MM.1S (cell line): ENCODE results near the gene FBXL7.

Source experiments
- DNase-seq: peaks from one replicate; pipeline ENCODE4 v3.0.0-alpha.2; 2015
- H2AFZ ChIP-seq: fragments of 300-600 bp; sonication (generic); 2 replicates; pipeline ENCODE4 v1.6.0; 2016; ENCODE audit warnings: antibody characterized with exemption, low read length
- H3F3A ChIP-seq: fragments of 300-600 bp; sonication (generic); 2 replicates; pipeline ENCODE4 v1.6.1; 2016; ENCODE audit warnings: mild to moderate bottlenecking, antibody characterized with exemption, low read length, moderate library complexity, mixed read lengths; ENCODE audit not compliant: insufficient read depth
- H3K27ac ChIP-seq: fragments of 300-600 bp; sonication (generic); 2 replicates; pipeline ENCODE4 v1.5.1; 2016; ENCODE audit warnings: mild to moderate bottlenecking, low read length
- H3K27me3 ChIP-seq: fragments of 300-600 bp; sonication (generic); replicated peaks from 2 replicates; pipeline ENCODE4 v1.6.0; 2016; ENCODE audit warnings: low read length; ENCODE audit not compliant: insufficient read depth
- H3K36me3 ChIP-seq: fragments of 300-600 bp; sonication (generic); replicated peaks from 2 replicates; pipeline ENCODE4 v1.6.1; 2016; ENCODE audit warnings: mild to moderate bottlenecking, low read length, mixed read lengths; ENCODE audit not compliant: insufficient read depth
- H3K4me1 ChIP-seq: fragments of 300-600 bp; sonication (generic); 2 replicates; pipeline ENCODE4 v1.6.1; 2016; ENCODE audit warnings: low read length, mixed read lengths
- H3K4me2 ChIP-seq: fragments of 300-600 bp; sonication (generic); 2 replicates; pipeline ENCODE4 v1.6.0; 2016; ENCODE audit warnings: low read depth, low read length
- H3K4me3 ChIP-seq: fragments of 300-600 bp; sonication (generic); 2 replicates; pipeline ENCODE4 v1.5.1; 2016; ENCODE audit warnings: low read length, mixed read lengths
- H3K79me2 ChIP-seq: fragments of 300-600 bp; sonication (generic); 2 replicates; pipeline ENCODE4 v1.6.1; 2016; ENCODE audit warnings: mixed run types, low read length, mixed read lengths
- H3K9ac ChIP-seq: fragments of 300-600 bp; sonication (generic); 2 replicates; pipeline ENCODE4 v1.6.1; 2016; ENCODE audit warnings: low read length, mixed read lengths
- H3K9me2 ChIP-seq: fragments of 300-600 bp; sonication (generic); replicated peaks from 2 replicates; pipeline ENCODE4 v1.6.1; 2016; ENCODE audit warnings: mild to moderate bottlenecking, low read length, mixed read lengths; ENCODE audit not compliant: insufficient read depth
- H3K9me3 ChIP-seq: fragments of 300-600 bp; sonication (generic); replicated peaks from 2 replicates; pipeline ENCODE4 v1.6.1; 2016; ENCODE audit warnings: mild to moderate bottlenecking, low read length, mixed read lengths; ENCODE audit not compliant: insufficient read depth
- H4K20me1 ChIP-seq: fragments of 300-600 bp; sonication (generic); 2 replicates; pipeline ENCODE4 v1.6.1; 2016; ENCODE audit warnings: mild to moderate bottlenecking, low read length, moderate library complexity, mixed read lengths; ENCODE audit not compliant: insufficient read depth
- EZH2 ChIP-seq: fragments of 300-600 bp; sonication (generic); optimal IDR thresholded peaks from 2 replicates; pipeline ENCODE3; 2017; ENCODE audit warnings: low read depth, mild to moderate bottlenecking, antibody characterized with exemption, low read length, mixed read lengths
- EZH2phosphoT487 ChIP-seq: fragments of 300-600 bp; sonication (generic); IDR thresholded peaks from 2 replicates; pipeline ENCODE4 v1.6.1; 2018; ENCODE audit warnings: antibody characterized with exemption, low read length
- TF ChIP-seq, protein P1 (sequence below): fragments of 300-600 bp; sonication (generic); IDR thresholded peaks from 2 replicates; pipeline ENCODE4 v1.5.1; 2016; ENCODE audit warnings: antibody characterized with exemption, low read length, mixed read lengths

FBXL7 gene

DNA sequence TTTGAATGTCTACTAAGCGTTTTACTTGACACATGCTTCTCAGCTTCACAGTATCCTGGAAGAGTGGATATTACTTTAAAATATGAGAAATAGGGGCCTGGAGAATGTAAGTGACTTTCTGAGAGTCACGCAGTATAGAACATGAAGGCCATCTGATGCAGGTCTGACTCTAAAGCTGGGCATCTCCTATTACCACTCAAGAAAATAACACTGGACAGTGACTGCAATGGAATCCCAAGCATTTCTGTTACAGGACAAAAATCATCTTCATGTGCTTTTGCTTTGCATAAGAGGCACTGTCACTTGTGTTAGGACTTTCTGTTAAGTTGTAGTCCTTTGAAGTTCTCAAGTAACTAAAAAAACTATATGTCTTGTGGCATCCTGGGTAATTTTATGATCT lies 335.5 kb downstream of the FBXL7 start:
- TF ChIP-seq EZH2phosphoT487 (no peak), EZH2 (no peak)
- TF ChIP-seq, protein P1, sequence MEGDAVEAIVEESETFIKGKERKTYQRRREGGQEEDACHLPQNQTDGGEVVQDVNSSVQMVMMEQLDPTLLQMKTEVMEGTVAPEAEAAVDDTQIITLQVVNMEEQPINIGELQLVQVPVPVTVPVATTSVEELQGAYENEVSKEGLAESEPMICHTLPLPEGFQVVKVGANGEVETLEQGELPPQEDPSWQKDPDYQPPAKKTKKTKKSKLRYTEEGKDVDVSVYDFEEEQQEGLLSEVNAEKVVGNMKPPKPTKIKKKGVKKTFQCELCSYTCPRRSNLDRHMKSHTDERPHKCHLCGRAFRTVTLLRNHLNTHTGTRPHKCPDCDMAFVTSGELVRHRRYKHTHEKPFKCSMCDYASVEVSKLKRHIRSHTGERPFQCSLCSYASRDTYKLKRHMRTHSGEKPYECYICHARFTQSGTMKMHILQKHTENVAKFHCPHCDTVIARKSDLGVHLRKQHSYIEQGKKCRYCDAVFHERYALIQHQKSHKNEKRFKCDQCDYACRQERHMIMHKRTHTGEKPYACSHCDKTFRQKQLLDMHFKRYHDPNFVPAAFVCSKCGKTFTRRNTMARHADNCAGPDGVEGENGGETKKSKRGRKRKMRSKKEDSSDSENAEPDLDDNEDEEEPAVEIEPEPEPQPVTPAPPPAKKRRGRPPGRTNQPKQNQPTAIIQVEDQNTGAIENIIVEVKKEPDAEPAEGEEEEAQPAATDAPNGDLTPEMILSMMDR, result no peak
- DNase-seq, result no peak
- Histone ChIP-seq H3K4me1 (peaks cover 48% of the 10 kb centered on the region), H3K9me3 (no peaks in the 10 kb centered on the region), H3K27me3 (no peaks in the 10 kb centered on the region), H2AFZ (no peak overlapping the region), H3K27ac (no peak overlapping the region), H3K4me3 (no peak overlapping the region), H4K20me1 (no peaks in the 10 kb centered on the region; the same call in 1 of the 2 replicates), H3F3A (peaks cover 13% of the 10 kb centered on the region), H3K4me2 (no peak overlapping the region), H3K36me3 (no peaks in the 10 kb centered on the region), H3K79me2 (peaks cover 17% of the 10 kb centered on the region), H3K9ac (no peak overlapping the region), H3K9me2 (no peaks in the 10 kb centered on the region)

- no peak for TF ChIP-seq EZH2
- TF ChIP-seq, protein P1, result no peak
- TF ChIP-seq EZH2phosphoT487, result no peak
- H4K20me1 ChIP-seq, result no peaks in the 10 kb centered on the region; the same call in 1 of the 2 replicates
- H2AFZ ChIP-seq, result no peak overlapping the region
- 0 out of 2 replicates have a peak overlapping the region, but pooled peaks have one; percentile 18 for H3K4me3 ChIP-seq
- no peaks in the 10 kb centered on the region for H3K36me3 ChIP-seq
- H3K9ac ChIP-seq, result no peak overlapping the region
- no peaks in the 10 kb centered on the region for H3K27me3 ChIP-seq
- H3K27ac ChIP-seq, result peak overlapping the region; percentile 70
- peaks cover 48% of the 10 kb centered on the region for H3K4me1 ChIP-seq
- peaks cover 25% of the 10 kb centered on the region for H3K79me2 ChIP-seq
- peak; percentile 68 for DNase-seq
- no peaks in the 10 kb centered on the region for H3K9me3 ChIP-seq
- H3F3A ChIP-seq, result peaks cover 13% of the 10 kb centered on the region
- H3K9me2 ChIP-seq, result no peaks in the 10 kb centered on the region
- peak overlapping the region; percentile 61 for H3K4me2 ChIP-seq
These were observed 337.7 kb downstream of the FBXL7 start for GRCh38 chr5:15837551-15838289.

DNA sequence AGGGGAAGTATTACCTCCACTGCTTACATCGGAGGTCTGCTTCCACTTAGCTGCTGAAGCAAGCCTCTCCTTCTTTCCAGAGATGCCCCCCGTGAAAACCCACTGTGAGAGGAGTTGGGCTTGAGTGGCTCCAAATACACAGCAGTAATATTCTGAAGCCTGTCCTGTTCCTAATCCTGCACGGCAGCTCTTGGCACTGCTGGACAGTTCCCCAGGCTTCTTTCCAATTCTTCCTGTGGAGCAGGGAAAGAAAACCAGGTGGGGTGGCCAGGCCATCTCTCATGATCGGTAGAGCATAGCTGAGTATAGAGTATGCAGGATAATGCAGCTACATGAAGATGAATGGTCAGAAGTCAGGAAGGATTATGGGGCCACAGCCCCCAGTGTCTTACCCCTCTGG lies 344.3 kb downstream of the FBXL7 start:
- Histone ChIP-seq H3K9me3 (no peaks in the 10 kb centered on the region), H3K36me3 (no peaks in the 10 kb centered on the region), H3K4me2 (no peak overlapping the region), H3K79me2 (peaks cover 27% of the 10 kb centered on the region; the same call in 1 of the 2 replicates), H4K20me1 (no peaks in the 10 kb centered on the region), H3K27me3 (no peaks in the 10 kb centered on the region), H2AFZ (no peak overlapping the region), H3K9ac (no peak overlapping the region), H3F3A (no peaks in the 10 kb centered on the region), H3K27ac (no peak overlapping the region), H3K9me2 (no peaks in the 10 kb centered on the region), H3K4me3 (no peak overlapping the region), H3K4me1 (no peaks in the 10 kb centered on the region)
- TF ChIP-seq, protein P1, result no peak
- TF ChIP-seq EZH2 (no peak), EZH2phosphoT487 (no peak)
- DNase-seq, result no peak
